DND-41 (cell line): Measurements from ENCODE around the gene CFAP92.

ENCODE experiments used
- CTCF ChIP-seq: IDR thresholded peaks from 2 replicates; pipeline ENCODE4 v1.5.1; 2012; ENCODE audit warnings: borderline replicate concordance, low read length, moderate library complexity, mild to moderate bottlenecking; ENCODE audit not compliant: poor library complexity, severe bottlenecking; ENCODE audit errors: extremely low read depth
- EZH2 ChIP-seq: IDR thresholded peaks from 3 replicates; pipeline ENCODE4 v1.6.1; 2012; ENCODE audit warnings: borderline replicate concordance, low read depth, mild to moderate bottlenecking, moderate library complexity, low read length, inconsistent platforms; ENCODE audit not compliant: severe bottlenecking

GRCh38 chr3:129018751-129019150 lies 24.9 kb upstream of the CFAP92 start:
- TF ChIP-seq CTCF (no peak), EZH2 (no peak)
